MM.1S (cell line): Measurements from ENCODE around the gene CERS5.

Experiments
- CTCF ChIP-seq: fragments of 300-600 bp; sonication (generic); IDR thresholded peaks from 2 replicates; pipeline ENCODE4 v1.5.1; 2016; ENCODE audit warnings: antibody characterized with exemption, low read length, mixed read lengths
- EZH2phosphoT487 ChIP-seq: fragments of 300-600 bp; sonication (generic); IDR thresholded peaks from 2 replicates; pipeline ENCODE4 v1.6.1; 2018; ENCODE audit warnings: antibody characterized with exemption, low read length

GRCh38 chr12:50086148-50086547, 81.0 kb downstream of the CERS5 start:
- no peak for TF ChIP-seq EZH2phosphoT487
- TF ChIP-seq CTCF = no peak
